ENCODE data around the gene KIAA0753.
"Not testable (repeated sequence)": the region's sequence is repeated elsewhere in the genome, so short reads cannot be mapped to it uniquely, and the experiment has no call there.

The KIAA0753 gene

GRCh38 chr17:6669479-6670212, 29.1 kb upstream of the KIAA0753 start:
- H3K9me3 ChIP-seq: no peaks in the 10 kb centered on the region
- H3K4me3 ChIP-seq: no peak overlapping the region
- H3K9ac ChIP-seq: no peak overlapping the region
- H3K4me1 ChIP-seq: peaks cover 25% of the 10 kb centered on the region
- no peak for TF ChIP-seq Cebpa-rat (IDR thresholded peaks at IDR 0.05)
- peaks cover 2% of the 10 kb centered on the region; the same call in 1 of the 2 replicates for H3K27me3 ChIP-seq
- no peaks in the 10 kb centered on the region for H3K36me3 ChIP-seq
- no peak overlapping the region for H3K27ac ChIP-seq
- peaks cover 9% of the 10 kb centered on the region; the same call in 1 of the 2 replicates for H4K20me1 ChIP-seq
- no peak overlapping the region for H3K4me2 ChIP-seq

- Histone ChIP-seq H3K4me3 (no peak overlapping the region), H3K9ac (no peak overlapping the region), H3K9me3 (no peaks in the 10 kb centered on the region), H3K4me1 (peaks cover 25% of the 10 kb centered on the region), H3K4me2 (no peak overlapping the region), H4K20me1 (peaks cover 5% of the 10 kb centered on the region; the same call in 1 of the 2 replicates), H3K27me3 (no peaks in the 10 kb centered on the region), H3K36me3 (no peaks in the 10 kb centered on the region), H3K27ac (no peak overlapping the region)
- TF ChIP-seq Cebpa-rat (IDR thresholded peaks at IDR 0.05): no peak
Measured at GRCh38 chr17:6668727-6669425, 28.4 kb upstream of the KIAA0753 start.

GRCh38 chr17:6668219-6668618, 27.7 kb upstream of the KIAA0753 start:
- Histone ChIP-seq H3K4me3 (no peak overlapping the region), H4K20me1 (peaks cover 5% of the 10 kb centered on the region; the same call in 1 of the 2 replicates), H3K27me3 (no peaks in the 10 kb centered on the region), H3K9me3 (no peaks in the 10 kb centered on the region), H3K9ac (no peak overlapping the region), H3K4me1 (peaks cover 25% of the 10 kb centered on the region), H3K4me2 (peak overlapping the region; percentile 72), H3K27ac (no peak overlapping the region), H3K36me3 (no peaks in the 10 kb centered on the region)
- no peak for TF ChIP-seq Cebpa-rat (IDR thresholded peaks at IDR 0.05)

GRCh38 chr17:6667516-6667915, 27.0 kb upstream of the KIAA0753 start:
- Histone ChIP-seq H3K27me3 (no peaks in the 10 kb centered on the region), H3K36me3 (no peaks in the 10 kb centered on the region), H3K4me1 (peaks cover 25% of the 10 kb centered on the region), H4K20me1 (peaks cover 5% of the 10 kb centered on the region; the same call in 1 of the 2 replicates), H3K9ac (no peak overlapping the region), H3K4me2 (peak overlapping the region; percentile 72), H3K4me3 (no peak overlapping the region), H3K27ac (no peak overlapping the region), H3K9me3 (no peaks in the 10 kb centered on the region)
- TF ChIP-seq Cebpa-rat (IDR thresholded peaks at IDR 0.05): no peak

- H3K4me1 ChIP-seq: peaks cover 31% of the 10 kb centered on the region
- no peak overlapping the region for H3K27ac ChIP-seq
- H3K9ac ChIP-seq: no peak overlapping the region
- H3K4me3 ChIP-seq: no peak overlapping the region
- H4K20me1 ChIP-seq: peaks cover 5% of the 10 kb centered on the region; the same call in 1 of the 2 replicates
- peak overlapping the region; percentile 72 for H3K4me2 ChIP-seq
- H3K27me3 ChIP-seq: no peaks in the 10 kb centered on the region
- H3K36me3 ChIP-seq: no peaks in the 10 kb centered on the region
- TF ChIP-seq Cebpa-rat (IDR thresholded peaks at IDR 0.05): no peak
- no peaks in the 10 kb centered on the region for H3K9me3 ChIP-seq
Measured at GRCh38 chr17:6666557-6666956, 26.0 kb upstream of the KIAA0753 start.

- Histone ChIP-seq H3K27ac (no peak overlapping the region), H3K4me3 (no peak overlapping the region)
- TF ChIP-seq Cebpa-rat (IDR thresholded peaks at IDR 0.05): no peak
Measured at GRCh38 chr17:6666077-6666521, 25.6 kb upstream of the KIAA0753 start.

GRCh38 chr17:6663200-6663599, 22.7 kb upstream of the KIAA0753 start:
- not testable (repeated sequence) for H3K9me3 ChIP-seq, H3K4me2 ChIP-seq, H3K27ac ChIP-seq, H3K27me3 ChIP-seq, H3K4me3 ChIP-seq, H4K20me1 ChIP-seq, H3K9ac ChIP-seq, H3K36me3 ChIP-seq
- peaks cover 49% of the 10 kb centered on the region for H3K4me1 ChIP-seq

More at GRCh38 chr17:6666077-6666521, 25.6 kb upstream of the KIAA0753 start:
- no peaks in the 10 kb centered on the region for H3K27me3 ChIP-seq
- H3K36me3 ChIP-seq: no peaks in the 10 kb centered on the region
- H3K9me3 ChIP-seq: no peaks in the 10 kb centered on the region
- peaks cover 5% of the 10 kb centered on the region for H4K20me1 ChIP-seq
- peak overlapping the region; percentile 43 for H3K4me2 ChIP-seq
- H3K9ac ChIP-seq: no peak overlapping the region
- peaks cover 36% of the 10 kb centered on the region for H3K4me1 ChIP-seq

- no peaks in the 10 kb centered on the region for H3K36me3 ChIP-seq
- H3K4me2 ChIP-seq: peak overlapping the region; percentile 83
- no peak for TF ChIP-seq Cebpa-rat (IDR thresholded peaks at IDR 0.05)
- H4K20me1 ChIP-seq: peaks cover under 1% of the 10 kb centered on the region
- no peak overlapping the region for H3K9ac ChIP-seq
- peaks cover 21% of the 10 kb centered on the region for H3K27me3 ChIP-seq
- peaks cover 39% of the 10 kb centered on the region for H3K4me1 ChIP-seq
- no peak overlapping the region for H3K4me3 ChIP-seq
- H3K9me3 ChIP-seq: no peaks in the 10 kb centered on the region
- H3K27ac ChIP-seq: no peak overlapping the region
Measured at GRCh38 chr17:6661464-6661848, 20.9 kb upstream of the KIAA0753 start.

- Histone ChIP-seq H3K27me3 (peaks cover 26% of the 10 kb centered on the region), H3K27ac (no peak overlapping the region), H3K4me1 (peaks cover 34% of the 10 kb centered on the region), H3K4me2 (peak overlapping the region; percentile 83), H3K4me3 (0 out of 2 replicates have a peak overlapping the region, but pooled peaks have one; percentile 21), H3K9me3 (no peaks in the 10 kb centered on the region), H4K20me1 (no peaks in the 10 kb centered on the region; the same call in 1 of the 2 replicates), H3K9ac (no peak overlapping the region; the same call in 1 of the 2 replicates), H3K36me3 (no peaks in the 10 kb centered on the region)
- no peak for TF ChIP-seq Cebpa-rat (IDR thresholded peaks at IDR 0.05)
Measured at GRCh38 chr17:6660805-6661463, 20.4 kb upstream of the KIAA0753 start.
